ENCODE data around the gene KRCC1. TPM values are rescaled to one million over a fixed set of nuclear protein-coding genes. Genes with fewer than 3 reads are reported as not detected.
"Not testable (repeated sequence)": the region's sequence is repeated elsewhere in the genome, so short reads cannot be mapped to it uniquely, and the experiment has no call there.

KRCC1 gene
- total and polyA plus RNA-seq, 5 donors: 24.6 to 31.6 (median 26.0) TPM

DNA sequence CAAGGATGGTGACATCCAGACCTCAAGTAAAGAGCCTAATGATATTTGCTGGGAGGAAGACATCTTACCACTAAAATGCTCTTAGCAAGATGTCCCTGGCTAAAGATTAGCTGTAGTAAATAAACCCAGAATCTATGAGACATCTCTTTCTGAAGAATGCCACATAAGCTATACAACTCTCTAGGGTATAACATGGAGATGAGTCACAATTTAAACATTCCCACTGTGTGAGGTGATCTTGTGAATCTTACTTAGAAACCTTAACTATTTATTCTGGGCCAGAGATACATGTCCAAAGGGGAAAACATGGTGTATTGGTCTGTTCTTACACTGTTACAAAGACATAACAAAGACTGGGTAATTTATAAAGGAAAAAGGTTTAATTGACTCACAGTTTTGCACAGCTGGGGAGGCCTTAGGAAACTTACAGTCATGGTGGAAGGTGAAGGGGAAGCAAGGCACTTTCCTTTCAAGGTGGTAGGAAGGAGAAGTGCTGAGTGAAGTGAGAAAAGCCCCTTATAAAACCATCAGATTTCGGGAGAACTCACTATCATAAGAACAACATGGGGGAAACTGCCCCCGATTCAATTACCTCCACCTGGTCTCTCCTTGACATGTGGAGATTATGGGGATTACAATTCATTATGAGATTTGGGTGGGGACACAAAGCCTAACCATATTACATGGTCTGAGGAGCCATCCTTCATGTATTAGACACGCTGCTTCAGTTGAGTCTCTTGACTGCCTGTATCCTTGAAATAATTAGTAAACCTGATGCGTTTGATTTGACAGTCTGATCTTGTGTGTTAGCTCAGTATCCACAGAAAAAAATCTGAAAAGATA, 17.1 kb downstream of the KRCC1 start:
- intact Hi-C loops (cut with DNase I): no loop called here

DNA sequence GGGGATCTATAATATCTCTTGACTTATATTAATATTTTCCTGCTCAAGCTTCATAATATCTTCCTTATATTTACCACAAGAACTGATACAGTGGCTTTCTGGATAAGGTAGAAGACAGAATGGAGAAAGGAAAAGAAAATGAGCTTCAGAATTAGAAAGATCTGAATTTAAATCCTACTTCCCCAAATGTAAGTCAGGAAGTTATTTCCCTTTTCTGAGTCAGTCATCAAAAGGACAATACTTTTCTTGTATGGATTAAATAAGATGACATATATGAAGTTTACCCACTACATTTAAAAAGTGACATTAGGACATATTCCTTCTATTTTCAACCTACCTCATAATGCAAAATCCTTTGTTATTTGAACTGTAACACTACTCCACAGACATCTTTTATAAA, 19.0 kb downstream of the KRCC1 start:
- Histone ChIP-seq H3K4me1 (ENCODE audit: control insufficient read depth, insufficient read depth, low read length) (peaks cover 3% of the 10 kb centered on the region), H3K9me3 (ENCODE audit: control insufficient read depth, low read length) (no peaks in the 10 kb centered on the region), H3K4me3 (ENCODE audit: low read length) (no peak overlapping the region), H3K27me3 (ENCODE audit: control insufficient read depth, insufficient read depth) (no peaks in the 10 kb centered on the region), H3K27ac (ENCODE audit: low read length) (no peak overlapping the region)
- ATAC-seq (no peak), DNase-seq (no peak)
- intact Hi-C loops (cut with DNase I): no loop called here

More for the DNA sequence above, 17.1 kb downstream of the KRCC1 start:
- WGBS: 96% methylated on average over 4 of the region's 4 CpGs
- DNase-seq (no peak), ATAC-seq (no peak)
- H3K27ac ChIP-seq (ENCODE audit: low read length): no peak overlapping the region
- H3K4me1 ChIP-seq (ENCODE audit: control insufficient read depth, insufficient read depth, low read length): peaks cover 3% of the 10 kb centered on the region
- no peaks in the 10 kb centered on the region for H3K9me3 ChIP-seq (ENCODE audit: control insufficient read depth, low read length)
- no peak overlapping the region for H3K4me3 ChIP-seq (ENCODE audit: low read length)
- H3K27me3 ChIP-seq (ENCODE audit: control insufficient read depth, insufficient read depth): no peaks in the 10 kb centered on the region

DNA sequence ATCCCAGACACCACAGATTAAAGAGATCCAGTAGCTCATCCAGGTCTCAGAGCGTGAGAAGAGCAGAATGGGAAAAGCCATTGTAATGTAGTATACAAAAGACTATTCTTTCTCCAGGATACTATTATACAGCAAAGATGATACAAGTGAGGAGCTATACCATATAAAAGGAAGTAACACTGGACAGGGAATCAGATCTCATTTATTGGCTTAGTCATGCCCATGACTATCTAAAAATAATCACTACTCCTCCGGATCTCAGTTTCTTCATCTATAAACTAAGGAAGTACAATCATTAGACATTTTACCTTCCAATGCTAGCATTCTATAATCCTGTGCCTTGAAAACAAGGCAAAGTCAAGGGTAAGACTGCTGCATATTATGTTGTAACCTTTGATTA, 19.4 kb downstream of the KRCC1 start:
- no peak for DNase-seq
- intact Hi-C loops (cut with DNase I): no loop called here
- WGBS: 80% methylated on average over 2 of the region's 2 CpGs
- ATAC-seq: no peak
- Histone ChIP-seq H3K27me3 (ENCODE audit: control insufficient read depth, insufficient read depth) (no peaks in the 10 kb centered on the region), H3K9me3 (ENCODE audit: control insufficient read depth, low read length) (no peaks in the 10 kb centered on the region), H3K4me1 (ENCODE audit: control insufficient read depth, insufficient read depth, low read length) (peaks cover 3% of the 10 kb centered on the region), H3K4me3 (ENCODE audit: low read length) (no peak overlapping the region), H3K27ac (ENCODE audit: low read length) (no peak overlapping the region)

DNA sequence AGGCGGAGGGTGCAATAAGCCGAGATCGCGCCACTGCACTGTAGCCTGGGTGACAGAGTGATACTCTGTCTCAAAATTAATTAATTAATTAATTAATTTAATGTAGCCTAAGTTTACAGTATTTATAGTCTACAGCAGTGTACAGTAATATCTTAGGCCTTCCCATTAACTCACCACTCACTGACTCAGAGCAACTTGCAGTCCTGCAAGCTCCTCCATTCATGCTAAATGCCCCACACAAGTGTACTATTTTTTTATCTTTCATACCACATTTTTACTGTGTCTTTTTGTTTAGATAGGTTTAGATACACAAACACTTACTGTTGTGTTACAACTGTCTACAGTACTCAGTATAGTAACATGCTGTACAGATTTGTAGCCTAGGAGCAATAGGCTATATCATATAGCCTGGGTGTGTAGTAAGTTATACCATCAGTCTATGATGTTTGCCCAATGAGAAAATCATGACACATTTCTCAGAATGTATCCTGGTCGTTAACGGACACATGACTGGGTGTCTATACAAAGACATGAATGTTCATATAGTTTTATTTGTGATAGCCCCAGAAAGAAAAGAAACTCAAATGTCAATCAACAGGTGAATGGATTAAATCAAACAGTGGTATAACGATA, 23.4 kb downstream of the KRCC1 start:
- Histone ChIP-seq H3K4me1 (ENCODE audit: control insufficient read depth, insufficient read depth, low read length) (no peaks in the 10 kb centered on the region), H3K4me3 (ENCODE audit: low read length) (no peak overlapping the region), H3K9me3 (ENCODE audit: control insufficient read depth, low read length) (no peaks in the 10 kb centered on the region), H3K27me3 (ENCODE audit: control insufficient read depth, insufficient read depth) (no peaks in the 10 kb centered on the region), H3K27ac (ENCODE audit: low read length) (no peak overlapping the region)
- DNase-seq (no peak), ATAC-seq (no peak)
- WGBS: 95% methylated on average over 7 of the region's 7 CpGs
- intact Hi-C loops (cut with DNase I): no loop called here

DNA sequence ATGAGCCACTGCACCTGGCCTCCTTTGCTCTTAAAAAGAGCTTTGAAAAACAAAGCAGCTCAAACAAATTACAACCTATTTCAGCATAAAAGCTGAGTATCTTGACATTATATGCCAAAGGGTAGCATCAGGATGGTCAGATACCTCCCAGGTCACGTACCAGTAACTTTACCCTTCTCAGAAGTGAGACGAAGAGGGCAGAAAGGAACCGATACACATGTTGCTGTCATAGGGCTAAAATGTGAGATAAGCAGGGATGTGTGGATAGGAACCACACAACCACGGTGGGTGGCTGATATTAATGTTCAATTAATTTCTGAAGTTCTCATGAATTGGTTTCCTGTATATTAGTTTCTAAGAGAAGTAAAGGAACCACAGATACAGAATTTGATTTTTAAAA, 26.7 kb downstream of the KRCC1 start:
- intact Hi-C loops (cut with DNase I): no loop called here
- no peak overlapping the region for H3K27ac ChIP-seq (ENCODE audit: low read length)
- H3K9me3 ChIP-seq (ENCODE audit: control insufficient read depth, low read length): no peaks in the 10 kb centered on the region
- ATAC-seq (no peak), DNase-seq (no peak)
- H3K4me3 ChIP-seq (ENCODE audit: low read length): no peak overlapping the region
- WGBS: 93% methylated on average over 4 of the region's 4 CpGs
- H3K27me3 ChIP-seq (ENCODE audit: control insufficient read depth, insufficient read depth): no peaks in the 10 kb centered on the region
- H3K4me1 ChIP-seq (ENCODE audit: control insufficient read depth, insufficient read depth, low read length): no peaks in the 10 kb centered on the region

DNA sequence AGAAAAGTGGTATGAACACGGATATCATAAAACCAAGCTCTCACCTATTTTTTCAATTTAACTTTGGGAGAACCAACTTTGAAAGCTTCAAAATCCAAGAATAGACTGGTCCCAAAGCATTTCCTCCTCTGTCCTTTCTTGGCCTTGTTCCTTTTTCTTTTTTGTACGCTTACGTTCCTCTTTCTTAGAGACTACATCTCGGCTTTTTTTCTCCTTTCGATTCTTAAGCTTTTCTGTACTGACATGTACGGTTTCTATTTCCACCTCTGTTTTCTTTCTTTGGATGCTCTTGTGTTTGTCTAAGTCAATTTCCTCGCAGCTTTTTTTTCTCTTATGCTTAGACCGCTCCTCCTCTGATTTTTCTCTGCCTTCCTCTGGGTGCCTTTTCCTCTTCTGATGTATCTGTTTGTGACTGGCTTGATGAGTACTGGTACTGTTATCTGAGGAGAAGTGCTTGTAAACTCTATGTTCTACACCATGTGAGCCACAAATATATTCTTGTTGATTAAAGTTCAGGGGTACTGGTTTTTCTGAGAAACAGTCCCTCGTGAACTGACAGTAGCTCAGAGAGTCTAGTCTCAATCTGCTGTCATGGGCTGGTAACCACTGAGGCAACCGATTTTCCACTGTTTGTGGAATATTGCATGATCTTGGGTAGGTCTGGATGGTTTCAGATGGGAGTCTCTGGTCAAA, 27.7 kb downstream of the KRCC1 start:
- Histone ChIP-seq H3K4me1 (ENCODE audit: control insufficient read depth, insufficient read depth, low read length) (no peaks in the 10 kb centered on the region), H3K4me3 (ENCODE audit: low read length) (no peak overlapping the region), H3K27ac (ENCODE audit: low read length) (no peak overlapping the region), H3K27me3 (ENCODE audit: control insufficient read depth, insufficient read depth) (no peaks in the 10 kb centered on the region), H3K9me3 (ENCODE audit: control insufficient read depth, low read length) (no peaks in the 10 kb centered on the region)
- no peak for ATAC-seq
- WGBS: 89% methylated on average over 10 of the region's 10 CpGs
- intact Hi-C loops (cut with DNase I): no loop called here
- no peak for DNase-seq

DNA sequence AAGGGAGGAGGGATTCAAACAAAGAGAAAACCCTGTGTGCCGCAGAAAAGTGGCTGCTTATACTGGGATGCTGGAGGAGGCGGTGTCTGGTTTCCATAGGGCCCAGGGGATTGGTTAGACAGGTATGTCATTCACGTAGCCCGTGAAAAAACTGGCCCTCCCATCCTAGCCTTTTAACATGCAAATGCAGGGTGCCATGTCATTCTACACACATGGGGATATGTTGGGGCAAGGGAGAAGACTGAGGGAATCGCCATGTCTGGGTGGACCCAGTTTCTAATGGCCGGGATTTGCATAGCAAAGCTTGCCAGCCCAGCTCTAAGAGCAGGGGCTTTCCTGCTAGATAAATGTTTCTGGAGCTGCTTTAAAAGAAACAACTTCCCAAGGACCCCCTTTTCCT, 31.1 kb downstream of the KRCC1 start:
- no peak for DNase-seq
- WGBS: 76% methylated on average over 6 of the region's 6 CpGs
- Histone ChIP-seq H3K4me3 (ENCODE audit: low read length) (no peak overlapping the region), H3K27ac (ENCODE audit: low read length) (no peak overlapping the region), H3K27me3 (ENCODE audit: control insufficient read depth, insufficient read depth) (no peaks in the 10 kb centered on the region), H3K4me1 (ENCODE audit: control insufficient read depth, insufficient read depth, low read length) (no peaks in the 10 kb centered on the region), H3K9me3 (ENCODE audit: control insufficient read depth, low read length) (no peaks in the 10 kb centered on the region)
- ATAC-seq: no peak
- intact Hi-C loops (cut with DNase I): no loop called here

DNA sequence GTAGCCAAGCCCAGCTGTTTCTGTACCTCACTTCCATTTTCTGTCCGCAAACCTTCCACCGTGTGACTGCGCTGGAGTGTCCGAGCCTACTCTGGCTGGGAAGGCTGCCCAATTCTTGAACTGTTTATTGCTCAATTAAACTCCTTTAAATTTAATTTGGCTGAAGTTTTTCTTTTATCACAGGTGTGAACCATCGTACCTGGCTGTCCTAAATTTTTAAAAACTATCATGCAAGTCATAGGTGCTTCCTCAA, 33.0 kb downstream of the KRCC1 start:
- DNase-seq (no peak), ATAC-seq (no peak)
- Histone ChIP-seq H3K4me3 (ENCODE audit: low read length) (no peak overlapping the region), H3K27me3 (ENCODE audit: control insufficient read depth, insufficient read depth) (no peaks in the 10 kb centered on the region), H3K4me1 (ENCODE audit: control insufficient read depth, insufficient read depth, low read length) (no peaks in the 10 kb centered on the region), H3K9me3 (ENCODE audit: control insufficient read depth, low read length) (no peaks in the 10 kb centered on the region), H3K27ac (ENCODE audit: low read length) (no peak overlapping the region)
- intact Hi-C loops (cut with DNase I): no loop called here
- 93% methylated on average over 5 of the region's 5 CpGs for WGBS

DNA sequence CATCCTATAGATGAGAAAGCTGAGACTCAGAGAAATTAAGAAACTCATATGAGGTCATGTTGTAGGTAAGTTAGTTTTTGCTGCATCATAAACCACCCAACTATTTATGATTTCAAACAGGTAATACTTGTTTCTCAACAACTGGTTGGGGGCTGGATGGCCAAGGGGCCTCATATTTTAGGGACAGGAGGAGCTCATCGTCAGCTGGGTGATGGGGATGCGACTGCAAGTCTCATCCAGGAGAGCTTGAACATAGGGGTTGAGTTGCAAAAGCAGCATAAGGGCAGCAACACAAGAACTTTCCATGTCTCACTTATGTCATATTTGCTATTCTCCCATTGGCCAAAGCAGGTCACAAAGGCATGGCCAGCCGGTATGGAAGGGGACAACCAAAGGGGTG, 35.6 kb downstream of the KRCC1 start:
- Histone ChIP-seq H3K27me3 (ENCODE audit: control insufficient read depth, insufficient read depth) (no peaks in the 10 kb centered on the region), H3K9me3 (ENCODE audit: control insufficient read depth, low read length) (no peaks in the 10 kb centered on the region), H3K4me1 (ENCODE audit: control insufficient read depth, insufficient read depth, low read length) (no peaks in the 10 kb centered on the region), H3K4me3 (ENCODE audit: low read length) (no peak overlapping the region), H3K27ac (ENCODE audit: low read length) (no peak overlapping the region)
- 89% methylated on average over 3 of the region's 3 CpGs for whole genome bisulfite sequencing
- DNase-seq (no peak), ATAC-seq (no peak)
- intact Hi-C loops (cut with DNase I): no loop called here

DNA sequence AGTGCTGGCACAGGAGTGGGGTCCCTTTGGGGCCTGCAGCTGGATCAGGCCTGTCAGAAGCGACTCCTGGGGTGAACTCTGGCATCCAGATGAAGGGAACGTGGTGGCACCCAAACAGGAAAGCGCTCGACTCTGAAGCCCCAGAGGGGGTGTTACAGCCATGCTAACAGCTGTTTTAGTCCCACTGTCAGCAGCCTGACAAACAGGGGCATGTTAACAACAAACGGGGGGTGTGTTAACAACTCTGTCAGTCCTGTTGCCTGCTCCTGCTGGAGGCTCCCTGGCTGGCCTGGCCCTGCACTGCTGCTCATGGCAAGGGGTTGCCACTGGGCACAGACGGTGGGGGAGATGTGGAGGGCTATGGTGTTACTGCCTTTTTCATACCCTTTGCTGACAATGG, 36.7 kb downstream of the KRCC1 start:
- Histone ChIP-seq H3K9me3 (ENCODE audit: control insufficient read depth, low read length) (no peaks in the 10 kb centered on the region), H3K4me1 (ENCODE audit: control insufficient read depth, insufficient read depth, low read length) (no peaks in the 10 kb centered on the region), H3K4me3 (ENCODE audit: low read length) (no peak overlapping the region), H3K27ac (ENCODE audit: low read length) (no peak overlapping the region), H3K27me3 (ENCODE audit: control insufficient read depth, insufficient read depth) (no peaks in the 10 kb centered on the region)
- intact Hi-C loops (cut with DNase I): no loop called here
- WGBS: 87% methylated on average over 6 of the region's 6 CpGs
- ATAC-seq (no peak), DNase-seq (no peak)

DNA sequence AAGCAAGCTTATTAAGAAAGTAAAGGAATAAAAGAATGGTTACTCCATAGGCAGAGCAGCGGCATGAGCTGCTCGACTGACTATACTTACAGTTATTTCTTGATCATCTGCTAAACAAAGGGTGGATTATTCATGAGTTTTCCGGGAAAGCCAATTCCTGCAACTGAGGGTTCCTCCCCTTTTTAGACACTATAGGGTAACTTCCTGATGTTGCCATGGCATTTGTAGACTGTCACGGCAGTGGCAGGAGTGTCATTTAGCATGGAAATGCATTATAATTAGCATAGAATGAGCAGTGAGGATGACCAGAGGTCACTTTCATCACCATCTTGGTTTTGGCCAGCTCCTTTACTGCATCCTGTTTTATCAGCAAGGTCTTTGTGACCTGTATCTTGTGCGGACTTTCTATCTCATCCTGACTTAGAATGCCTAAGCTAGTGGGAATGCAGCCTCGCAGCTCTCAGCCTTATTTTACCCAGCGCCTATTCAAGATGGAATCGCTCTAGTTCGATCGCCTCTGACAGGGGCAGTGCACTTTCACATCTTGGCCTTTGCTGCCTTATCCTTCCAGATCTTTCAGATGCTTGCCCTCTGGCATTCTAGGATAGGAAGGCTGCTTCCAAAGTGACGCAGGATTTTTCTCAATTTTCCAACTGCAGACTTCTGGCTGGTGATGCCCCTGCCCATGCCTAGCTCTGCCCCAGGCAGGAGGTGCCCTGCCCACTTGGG, 37.3 kb downstream of the KRCC1 start:
- DNase-seq; H3K9me3 ChIP-seq (ENCODE audit: control insufficient read depth, low read length); H3K4me1 ChIP-seq (ENCODE audit: control insufficient read depth, insufficient read depth, low read length); H3K4me3 ChIP-seq (ENCODE audit: low read length); H3K27me3 ChIP-seq (ENCODE audit: control insufficient read depth, insufficient read depth); ATAC-seq; H3K27ac ChIP-seq (ENCODE audit: low read length); intact Hi-C loops (cut with DNase I): not testable (repeated sequence)
- WGBS: 81% methylated on average over 11 of the region's 11 CpGs
